ENCODE measurements around the gene SGTA. TPM values are rescaled to one million over a fixed set of nuclear protein-coding genes. Genes with fewer than 3 reads are reported as not detected.
A peak's percentile ranks its signal among the peaks of the same experiment; 100 is the strongest.

The SGTA gene
- total RNA-seq, 1 experiment from 2014 or later: 87.9 TPM

GRCh38 chr19:2809387-2810140 is 26.5 kb upstream of the SGTA start:
- DNase-seq (ENCODE audit: low read depth): no peak

GRCh38 chr19:2808129-2808941 is 25.3 kb upstream of the SGTA start:
- DNase-seq (ENCODE audit: low read depth): no peak

- no peak for DNase-seq (ENCODE audit: low read depth)
Measured at GRCh38 chr19:2807379-2808128, 24.5 kb upstream of the SGTA start.

- DNase-seq (ENCODE audit: low read depth): no peak
Measured at GRCh38 chr19:2806736-2807378, 23.8 kb upstream of the SGTA start.

GRCh38 chr19:2805991-2806649 is 23.0 kb upstream of the SGTA start:
- no peak for DNase-seq (ENCODE audit: low read depth)

GRCh38 chr19:2805261-2805900 is 22.3 kb upstream of the SGTA start:
- DNase-seq (ENCODE audit: low read depth): no peak

- DNase-seq (ENCODE audit: low read depth): no peak
Measured at GRCh38 chr19:2804156-2805004, 21.3 kb upstream of the SGTA start.

- DNase-seq (ENCODE audit: low read depth): no peak
Measured at GRCh38 chr19:2803486-2804155, 20.5 kb upstream of the SGTA start.

- no peak for DNase-seq (ENCODE audit: low read depth)
Measured at GRCh38 chr19:2802826-2803225, 19.8 kb upstream of the SGTA start.

- no peak for DNase-seq (ENCODE audit: low read depth)
Measured at GRCh38 chr19:2800506-2800905, 17.4 kb upstream of the SGTA start.

- DNase-seq (ENCODE audit: low read depth): no peak
Measured at GRCh38 chr19:2799273-2800020, 16.4 kb upstream of the SGTA start.

- peak; percentile 40 for DNase-seq (ENCODE audit: low read depth)
Measured at GRCh38 chr19:2798733-2799132, 15.7 kb upstream of the SGTA start.

GRCh38 chr19:2798158-2798685 is 15.1 kb upstream of the SGTA start:
- DNase-seq (ENCODE audit: low read depth): no peak

GRCh38 chr19:2797280-2797679 is 14.2 kb upstream of the SGTA start:
- DNase-seq (ENCODE audit: low read depth): no peak

- DNase-seq (ENCODE audit: low read depth): no peak
Measured at GRCh38 chr19:2796659-2797266, 13.7 kb upstream of the SGTA start.

GRCh38 chr19:2795827-2796658 is 13.0 kb upstream of the SGTA start:
- no peak for DNase-seq (ENCODE audit: low read depth)

GRCh38 chr19:2793577-2793976 is 10.5 kb upstream of the SGTA start:
- no peak for DNase-seq (ENCODE audit: low read depth)

All from M059J (cell line).